ENCODE data around the gene PTTG1IP. TPM values are rescaled to one million over a fixed set of nuclear protein-coding genes. Genes with fewer than 3 reads are reported as not detected.
"Not testable (repeated sequence)": the region's sequence is repeated elsewhere in the genome, so short reads cannot be mapped to it uniquely, and the experiment has no call there.

PTTG1IP gene, protein sequence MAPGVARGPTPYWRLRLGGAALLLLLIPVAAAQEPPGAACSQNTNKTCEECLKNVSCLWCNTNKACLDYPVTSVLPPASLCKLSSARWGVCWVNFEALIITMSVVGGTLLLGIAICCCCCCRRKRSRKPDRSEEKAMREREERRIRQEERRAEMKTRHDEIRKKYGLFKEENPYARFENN
- total RNA-seq: 147 TPM

- peak; percentile 99 for DNase-seq (ENCODE audit: low read depth in 2 of 3, low spot score in 2 of 3)
Measured at GRCh38 chr21:44873356-44874239, at the start of gene PTTG1IP. PTTG1IP (minus strand) TSS chr21:44873690; CDS start chr21:44873616, 74 bp downstream.

DNA sequence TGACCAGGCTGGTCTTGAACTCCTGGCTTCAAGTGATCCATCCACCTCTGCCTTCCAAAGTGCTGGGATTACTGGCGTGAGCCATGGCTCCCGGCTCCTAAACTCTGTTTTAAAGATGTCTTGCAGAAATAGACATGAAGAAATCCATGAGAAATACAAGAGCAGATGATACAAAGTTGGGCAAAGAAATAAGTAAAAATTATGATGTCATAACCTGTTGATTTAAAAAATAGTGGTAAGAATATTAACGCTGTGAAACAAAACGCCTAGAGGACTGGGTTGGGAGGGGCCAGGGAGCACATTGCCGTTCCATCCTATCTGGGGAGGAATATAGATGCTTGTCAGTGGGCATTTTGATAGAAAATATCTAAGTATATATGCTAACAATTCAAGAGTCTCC, 48.4 kb upstream of the PTTG1IP start:
- DNase-seq (ENCODE audit: low read depth in 2 of 3, low spot score in 2 of 3): no peak

GRCh38 chr21:44920694-44921604, 47.5 kb upstream of the PTTG1IP start, which contains the start of gene ITGB2:
ITGB2 (minus strand) TSS chr21:44920899; CDS start chr21:44910782, 10,117 bp downstream.
- DNase-seq (ENCODE audit: low read depth in 2 of 3, low spot score in 2 of 3): peak in 1 of 3 donors; percentile 73

- DNase-seq (ENCODE audit: low read depth in 2 of 3, low spot score in 2 of 3): no peak
Measured at GRCh38 chr21:44919913-44920693, 46.6 kb upstream of the PTTG1IP start.

GRCh38 chr21:44919111-44919912, 45.8 kb upstream of the PTTG1IP start:
- DNase-seq (ENCODE audit: low read depth in 2 of 3, low spot score in 2 of 3): no peak

GRCh38 chr21:44918581-44919033, 45.1 kb upstream of the PTTG1IP start:
- DNase-seq (ENCODE audit: low read depth in 2 of 3, low spot score in 2 of 3): no peak

- DNase-seq (ENCODE audit: low read depth in 2 of 3, low spot score in 2 of 3): no peak
Measured at GRCh38 chr21:44918107-44918470, 44.6 kb upstream of the PTTG1IP start.

DNA sequence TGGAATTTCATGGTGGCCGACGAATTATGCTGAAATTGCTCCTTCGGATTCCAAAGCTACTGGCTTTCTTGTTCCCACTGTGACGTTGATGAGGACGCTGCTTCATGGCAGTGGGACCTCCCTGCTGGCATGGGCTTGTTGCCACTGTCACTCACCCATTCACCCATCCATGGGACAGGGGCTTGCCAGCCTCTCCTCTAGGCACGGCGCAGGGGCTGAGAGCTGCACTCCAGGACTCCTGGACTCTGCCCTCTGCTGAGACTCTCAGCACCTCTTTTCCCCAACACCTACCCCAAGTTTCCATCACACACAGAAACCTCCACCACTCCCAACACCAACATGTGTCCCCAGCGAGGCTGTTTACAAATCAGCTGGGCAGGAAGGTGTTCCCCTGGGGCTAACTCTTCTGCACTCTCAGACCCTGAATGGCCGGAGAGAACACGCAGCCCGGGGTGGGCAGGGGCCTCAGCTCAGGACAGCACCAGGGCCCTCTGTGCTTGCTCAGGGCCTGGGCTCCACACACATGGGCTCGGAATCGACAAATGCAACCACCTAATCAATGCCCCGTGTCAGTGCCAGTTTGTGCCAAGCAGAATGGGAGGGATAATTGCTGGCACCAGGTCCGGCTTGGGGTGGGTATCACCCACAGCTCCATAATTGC, 44.1 kb upstream of the PTTG1IP start:
- DNase-seq (ENCODE audit: low read depth in 2 of 3, low spot score in 2 of 3): no peak

GRCh38 chr21:44916965-44917364, 43.5 kb upstream of the PTTG1IP start:
- no peak for DNase-seq (ENCODE audit: low read depth in 2 of 3, low spot score in 2 of 3)

DNA sequence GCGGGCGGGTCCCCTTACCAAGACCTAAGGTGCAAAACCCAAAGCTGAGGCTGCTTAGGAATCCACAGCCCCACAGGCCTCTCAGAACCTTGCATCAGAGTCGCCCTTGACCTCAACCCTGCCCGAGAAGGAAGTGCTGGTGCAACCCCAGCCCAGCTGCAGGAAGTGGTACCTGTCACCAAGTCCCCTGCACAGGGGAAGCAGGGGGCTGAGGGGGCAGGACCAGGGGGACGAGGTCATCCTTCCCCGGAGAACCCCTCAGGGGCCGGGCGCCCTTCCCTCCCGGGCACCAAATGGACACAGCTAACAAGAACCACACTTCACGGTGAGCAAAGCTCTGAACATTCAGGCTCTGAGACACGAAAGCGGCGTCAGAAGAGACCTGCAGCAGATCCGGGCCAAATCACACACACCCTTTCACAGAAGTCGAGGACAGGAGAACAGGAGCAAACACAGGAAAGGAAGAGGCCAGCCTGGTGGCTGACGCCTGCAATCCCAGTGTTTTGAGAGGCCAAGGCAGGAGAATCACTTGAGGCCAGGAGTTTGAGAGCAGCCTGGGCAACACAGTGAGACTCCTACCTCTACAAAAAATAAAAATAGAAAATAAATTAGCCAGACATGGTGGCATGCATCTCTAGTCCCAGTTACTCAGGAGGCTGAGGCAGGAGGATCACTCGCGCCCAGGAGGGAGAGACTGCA, 40.8 kb upstream of the PTTG1IP start:
- peak in 2 of 3 donors; percentile 57 to 62 for DNase-seq (ENCODE audit: low read depth in 2 of 3, low spot score in 2 of 3)

GRCh38 chr21:44913425-44914175, 40.1 kb upstream of the PTTG1IP start:
- no peak for DNase-seq (ENCODE audit: low read depth in 2 of 3, low spot score in 2 of 3)

- DNase-seq (ENCODE audit: low read depth in 2 of 3, low spot score in 2 of 3): not testable (repeated sequence)
Measured at GRCh38 chr21:44912506-44913412, 39.3 kb upstream of the PTTG1IP start.

DNA sequence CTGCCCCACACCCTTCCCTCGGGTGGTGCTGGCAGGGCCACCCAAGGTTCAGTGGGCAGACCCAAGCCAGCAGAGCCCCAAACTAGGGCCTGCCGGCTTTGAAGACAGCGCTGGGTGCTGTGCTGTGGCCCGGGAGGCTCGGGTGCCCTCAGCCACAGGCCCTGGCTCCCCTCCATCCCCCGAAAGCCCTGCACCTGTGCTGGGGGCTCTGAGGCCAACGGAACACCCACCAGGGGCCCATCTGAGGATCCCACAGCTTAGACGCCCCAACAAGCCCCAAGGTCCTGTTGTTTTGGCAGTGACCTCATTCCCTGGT, 38.6 kb upstream of the PTTG1IP start:
- DNase-seq (ENCODE audit: low read depth in 2 of 3, low spot score in 2 of 3): no peak

- peak in 2 of 3 donors; percentile 56 to 72 for DNase-seq (ENCODE audit: low read depth in 2 of 3, low spot score in 2 of 3)
Measured at GRCh38 chr21:44911384-44912157, 38.1 kb upstream of the PTTG1IP start.

DNA sequence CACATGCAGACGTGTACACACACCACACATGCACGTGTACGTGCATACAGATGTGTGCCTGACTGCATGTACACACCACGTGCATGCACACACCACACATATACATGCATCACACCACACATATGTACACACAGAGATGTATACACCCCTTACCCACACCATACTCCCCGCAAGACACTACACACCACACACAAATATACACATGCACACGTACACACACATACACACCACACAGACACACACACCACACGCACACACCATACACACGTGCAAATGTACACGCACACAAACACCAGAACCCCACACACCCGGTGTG, 37.5 kb upstream of the PTTG1IP start:
- no peak for DNase-seq (ENCODE audit: low read depth in 2 of 3, low spot score in 2 of 3)

All from hematopoietic multipotent progenitor cell (in vitro differentiated cells).